ENCODE measurements around the gene GPRIN2.

GPRIN2 gene

GRCh38 chr10:46527241-46527811 is 29.1 kb downstream of the GPRIN2 start:
- no peak for DNase-seq (ENCODE audit: low read depth, low spot score)
- no peak for TF ChIP-seq CTCF (IDR thresholded peaks at IDR 0.05; ENCODE audit: insufficient read depth, low read length, missing control alignments)
- ChIA-PET CTCF (interaction anchor here (0.7 to 1.8 kb wide), 3 partner anchors 13 to 298 kb away, joined by 3 to 7 read pairs (median 3); no protein-coding TSS in a partner anchor), POLR2A (no interaction called here)
- H3K4me3 ChIP-seq (ENCODE audit: low read depth, low read length), result no peak overlapping the region

- POLR2A ChIA-PET, result interaction anchor here (0.5 kb wide), 1 partner anchor 13 kb away, joined by 3 read pairs; no protein-coding TSS in a partner anchor
- H3K4me3 ChIP-seq (ENCODE audit: low read depth, low read length), result no peak overlapping the region
- no peak for DNase-seq (ENCODE audit: low read depth, low spot score)
- no peak for TF ChIP-seq CTCF (IDR thresholded peaks at IDR 0.05; ENCODE audit: insufficient read depth, low read length, missing control alignments)
- CTCF ChIA-PET, result interaction anchor here (1.8 kb wide), 1 partner anchor 14 kb away, joined by 7 read pairs; no protein-coding TSS in a partner anchor
Observed at GRCh38 chr10:46526682-46527038, 29.8 kb downstream of the GPRIN2 start.

- no peak for DNase-seq (ENCODE audit: low read depth, low spot score)
- H3K4me3 ChIP-seq (ENCODE audit: low read depth, low read length), result no peak overlapping the region
- ChIA-PET CTCF (no interaction called here), POLR2A (interaction anchor here (0.5 kb wide), 1 partner anchor 14 kb away, joined by 3 read pairs; no protein-coding TSS in a partner anchor)
- no peak for TF ChIP-seq CTCF (IDR thresholded peaks at IDR 0.05; ENCODE audit: insufficient read depth, low read length, missing control alignments)
Observed at GRCh38 chr10:46525824-46526681, 30.4 kb downstream of the GPRIN2 start.

GRCh38 chr10:46525177-46525823 is 31.2 kb downstream of the GPRIN2 start:
- no peak for TF ChIP-seq CTCF (IDR thresholded peaks at IDR 0.05; ENCODE audit: insufficient read depth, low read length, missing control alignments)
- ChIA-PET POLR2A (no interaction called here), CTCF (no interaction called here)
- H3K4me3 ChIP-seq (ENCODE audit: low read depth, low read length), result no peak overlapping the region
- peak; percentile 42 for DNase-seq (ENCODE audit: low read depth, low spot score)

GRCh38 chr10:46524472-46525176 is 31.8 kb downstream of the GPRIN2 start:
- no peak for DNase-seq (ENCODE audit: low read depth, low spot score)
- CTCF ChIA-PET, result interaction anchor here (1.3 kb wide), 1 partner anchor 13 kb away, joined by 4 read pairs; no protein-coding TSS in a partner anchor
- TF ChIP-seq CTCF (IDR thresholded peaks at IDR 0.05; ENCODE audit: insufficient read depth, low read length, missing control alignments), result no peak
- POLR2A ChIA-PET, result no interaction called here
- H3K4me3 ChIP-seq (ENCODE audit: low read depth, low read length), result no peak overlapping the region
